DMS 273 (cell line): Measurements from ENCODE around the gene GALNT6.
"Not testable (repeated sequence)": the region's sequence is repeated elsewhere in the genome, so short reads cannot be mapped to it uniquely, and the experiment has no call there.

Experiments
- DNase-seq: peaks from one replicate; lab custom pipeline; 2025; ENCODE audit not compliant: unreplicated experiment; lab: John Stamatoyannopoulos, UW

Gene GALNT6

DNA sequence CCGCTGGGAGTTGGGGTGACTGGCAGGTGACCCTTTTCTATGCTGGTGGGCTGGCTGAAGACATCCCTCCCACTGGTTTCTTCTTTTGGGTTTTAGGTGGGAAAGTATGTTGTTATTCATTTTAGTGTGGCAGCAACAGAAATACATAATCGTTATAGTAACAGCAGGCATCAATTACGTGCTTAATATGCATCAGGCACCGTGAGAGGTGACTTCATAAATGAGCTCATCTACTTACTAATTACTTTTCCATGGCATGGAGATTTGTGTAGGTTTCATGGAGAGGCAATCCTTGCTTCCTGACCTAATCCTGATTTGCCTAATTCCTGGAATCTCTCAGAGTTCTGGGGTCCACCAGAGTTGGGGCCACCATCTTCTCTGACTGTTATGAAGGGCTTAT is 31.4 kb downstream of the GALNT6 start:
- DNase-seq: no peak

DNA sequence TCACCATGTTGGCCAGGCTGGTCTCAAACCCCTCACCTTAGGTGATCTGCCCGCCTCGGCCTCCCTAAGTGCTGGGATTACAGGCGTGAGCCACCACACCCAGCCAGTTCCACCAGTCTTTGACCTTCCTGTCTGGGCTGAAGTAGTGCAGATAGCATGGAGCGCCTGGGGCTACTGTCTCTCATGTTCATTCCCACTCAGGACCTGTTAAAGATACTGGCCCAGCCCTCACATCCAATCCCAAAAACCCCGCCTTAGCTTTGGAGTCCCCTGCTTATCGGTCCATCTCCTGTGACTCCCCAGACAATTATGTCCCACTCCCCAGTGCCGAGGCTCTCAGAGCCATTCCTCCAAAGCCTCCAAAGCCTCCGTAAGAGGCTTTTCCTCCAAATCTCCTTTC is 32.7 kb downstream of the GALNT6 start:
- no peak for DNase-seq

DNA sequence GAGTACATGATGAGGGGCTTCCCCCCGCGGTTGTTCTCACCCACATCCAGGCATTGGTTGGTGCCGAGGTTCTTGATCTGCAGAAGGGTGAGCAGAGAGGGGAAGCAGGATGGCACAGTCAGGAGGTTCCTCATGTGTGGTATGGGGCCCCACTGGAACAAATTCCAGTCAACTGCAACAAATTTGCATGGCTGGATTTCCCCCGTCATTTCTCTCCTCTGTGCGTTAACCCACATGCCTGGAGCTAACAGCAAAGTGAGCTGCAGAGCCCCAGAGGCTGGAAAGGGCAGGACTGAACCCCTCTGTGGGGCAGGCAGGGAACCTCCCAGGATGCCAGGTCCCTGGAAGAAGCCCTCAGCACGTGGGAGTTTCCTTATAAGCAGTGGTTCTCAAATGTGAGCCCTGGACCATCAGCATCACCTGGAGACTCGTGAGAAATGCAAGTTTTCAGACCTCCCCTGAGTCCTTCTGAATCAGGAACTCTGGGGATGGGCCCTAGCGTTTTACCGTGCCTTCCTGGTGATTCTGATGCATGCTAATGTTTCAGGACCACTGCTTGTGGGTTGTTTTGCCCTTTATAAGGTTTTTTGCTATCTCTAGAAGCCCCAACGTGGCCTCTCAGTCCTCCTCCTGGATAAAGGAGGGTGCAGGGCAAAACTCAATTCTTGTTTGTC is 33.7 kb downstream of the GALNT6 start:
- no peak for DNase-seq

DNA sequence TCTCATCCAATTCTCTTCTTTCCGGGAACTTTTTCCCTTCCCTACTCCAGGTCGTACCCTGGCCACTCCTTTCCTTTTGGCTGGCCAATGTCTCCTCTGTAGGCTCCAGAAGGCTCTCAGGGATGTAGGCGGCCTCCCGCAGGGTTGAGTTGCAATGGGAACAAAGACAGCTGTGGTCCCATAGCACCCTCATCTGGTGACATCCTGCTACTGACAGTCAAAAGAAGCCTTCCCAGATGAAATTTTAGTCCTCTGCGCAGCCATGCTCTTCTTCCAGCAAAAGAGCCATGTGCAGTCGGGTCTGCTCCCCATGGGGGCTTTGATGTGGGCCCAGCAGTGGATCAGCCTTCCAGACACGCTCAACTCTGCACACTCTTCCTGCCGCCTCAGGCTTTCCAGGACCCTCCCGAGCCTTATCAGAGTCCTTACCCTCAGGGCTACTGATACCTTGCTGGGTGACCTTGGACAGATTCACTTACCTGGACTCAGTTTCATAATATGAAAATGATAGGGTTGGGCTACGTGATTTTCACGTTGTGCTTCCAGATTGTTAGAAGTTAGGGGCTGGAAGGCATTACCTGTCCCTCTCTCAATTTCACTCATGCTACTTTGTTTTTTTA is 39.2 kb downstream of the GALNT6 start:
- DNase-seq: peak; percentile 60

DNA sequence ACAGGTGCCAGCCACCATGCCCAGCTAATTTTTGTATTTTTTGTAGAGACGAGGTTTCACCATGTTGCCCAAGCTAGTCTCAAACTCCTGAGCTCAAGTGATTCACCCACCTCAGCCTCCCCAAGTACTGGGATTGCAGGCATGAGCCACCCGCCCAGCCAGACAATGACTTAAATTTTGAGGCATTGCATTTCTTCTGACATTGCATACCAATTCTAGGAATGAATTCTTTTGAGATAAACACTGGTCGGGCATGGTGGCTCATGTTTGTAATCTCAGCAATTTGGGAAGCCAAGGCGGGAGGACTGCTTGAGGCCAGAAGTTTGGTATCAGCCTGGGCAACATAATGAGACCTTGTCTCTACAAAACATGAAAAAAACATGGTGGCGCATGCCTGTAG is 42.2 kb downstream of the GALNT6 start:
- DNase-seq: no peak

DNA sequence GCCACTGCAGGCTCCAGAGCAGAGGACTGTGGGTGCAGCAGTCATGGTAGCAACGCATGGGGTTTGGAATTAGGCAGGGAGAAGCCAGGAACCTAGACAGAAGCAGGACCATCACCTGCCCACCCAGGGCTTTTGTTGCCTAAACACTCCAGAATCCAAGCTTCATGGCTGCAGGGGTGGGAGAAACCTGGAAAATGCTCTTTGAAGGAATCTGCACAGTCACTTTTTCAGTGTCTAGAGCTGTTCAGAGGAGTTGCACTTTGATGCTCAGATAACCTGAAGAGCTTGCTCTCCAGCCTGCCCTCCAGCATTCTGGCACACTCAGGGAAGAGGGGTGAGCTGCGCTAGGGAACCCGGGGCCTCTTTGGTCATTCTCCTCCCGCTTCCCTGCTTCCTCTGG is 43.1 kb downstream of the GALNT6 start:
- no peak for DNase-seq

DNA sequence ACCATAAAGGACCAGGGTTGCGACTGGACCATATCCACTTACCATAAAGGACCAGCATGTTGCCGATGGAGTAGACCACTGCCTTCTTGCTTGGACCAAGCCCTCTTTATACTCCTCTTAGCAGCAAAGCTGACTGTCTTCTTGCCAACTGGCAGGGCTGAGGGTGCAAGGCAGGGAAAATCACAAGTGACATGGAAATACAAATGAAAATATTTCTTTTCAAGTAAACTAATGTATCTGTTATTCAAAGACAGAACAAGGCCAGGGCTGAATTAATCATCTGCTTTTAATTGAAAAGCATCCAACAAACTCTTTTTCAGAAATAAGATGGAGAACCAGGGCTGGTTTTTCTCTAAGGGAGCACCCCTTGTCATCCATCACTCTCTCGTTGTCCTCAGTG is 44.6 kb downstream of the GALNT6 start, which contains the start of gene CELA1:
Gene CELA1 (minus strand): TSS at position 99 of the 400 bp plus-strand sequence. CDS start 41 bp downstream, at position 58.
- DNase-seq: no peak

DNA sequence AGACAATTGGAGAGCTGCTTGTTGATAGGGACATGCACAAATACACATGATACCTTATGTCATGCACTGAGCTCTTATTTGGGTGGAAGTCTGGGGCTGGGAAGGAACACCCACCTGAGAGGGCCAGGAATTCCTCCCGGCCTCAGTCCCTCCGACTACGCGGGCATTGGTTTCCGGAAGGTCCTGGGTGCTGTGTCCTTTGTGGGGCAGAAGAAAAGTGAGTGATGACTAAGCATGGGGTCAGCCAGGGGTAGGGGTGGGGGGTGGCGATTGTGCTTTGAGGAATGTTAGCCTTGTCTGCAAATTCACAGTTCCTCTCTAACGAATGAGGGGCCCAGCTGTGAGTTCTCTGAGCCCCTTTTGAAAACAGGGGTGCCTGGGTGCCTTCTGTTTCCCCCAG is 45.5 kb downstream of the GALNT6 start:
- DNase-seq: no peak

DNA sequence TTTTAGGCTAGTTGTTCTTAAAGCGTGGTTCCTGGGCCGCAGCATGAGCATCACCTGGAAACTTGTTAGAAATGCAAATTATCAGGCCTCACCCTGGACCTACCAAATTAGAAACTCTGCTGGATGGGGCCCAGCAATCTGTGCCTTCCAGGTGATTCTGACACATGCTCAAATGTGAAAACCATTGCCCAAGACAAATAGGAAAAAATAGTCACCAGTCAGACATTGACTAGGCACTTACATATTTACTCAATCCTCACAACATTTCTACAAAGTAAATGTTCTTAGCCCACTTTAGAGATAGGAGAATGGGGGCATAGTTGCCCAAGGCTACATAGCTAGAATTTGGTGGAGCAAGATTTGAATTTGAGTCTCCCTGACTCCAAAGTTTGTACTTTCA is 48.0 kb downstream of the GALNT6 start:
- DNase-seq: no peak

DNA sequence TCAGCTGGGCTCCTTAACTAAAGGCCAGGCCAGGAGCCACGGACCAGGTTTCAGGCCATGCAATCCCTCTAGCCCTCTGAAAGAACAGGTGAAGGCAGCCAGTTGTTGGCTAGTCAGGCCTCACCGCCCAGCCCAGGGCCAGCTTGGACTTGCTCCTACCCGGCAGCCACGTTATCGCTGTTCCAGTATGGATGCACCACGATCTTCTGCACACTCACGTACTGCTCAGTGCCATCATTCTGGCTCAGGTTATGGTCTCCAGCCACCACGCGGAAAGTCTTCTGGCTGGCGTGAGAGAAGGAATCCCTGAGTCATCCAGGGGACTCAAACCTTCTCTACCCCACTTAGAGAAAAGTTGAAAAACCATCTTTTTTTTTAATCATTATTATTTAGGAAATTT is 48.8 kb downstream of the GALNT6 start:
- DNase-seq: no peak

DNA sequence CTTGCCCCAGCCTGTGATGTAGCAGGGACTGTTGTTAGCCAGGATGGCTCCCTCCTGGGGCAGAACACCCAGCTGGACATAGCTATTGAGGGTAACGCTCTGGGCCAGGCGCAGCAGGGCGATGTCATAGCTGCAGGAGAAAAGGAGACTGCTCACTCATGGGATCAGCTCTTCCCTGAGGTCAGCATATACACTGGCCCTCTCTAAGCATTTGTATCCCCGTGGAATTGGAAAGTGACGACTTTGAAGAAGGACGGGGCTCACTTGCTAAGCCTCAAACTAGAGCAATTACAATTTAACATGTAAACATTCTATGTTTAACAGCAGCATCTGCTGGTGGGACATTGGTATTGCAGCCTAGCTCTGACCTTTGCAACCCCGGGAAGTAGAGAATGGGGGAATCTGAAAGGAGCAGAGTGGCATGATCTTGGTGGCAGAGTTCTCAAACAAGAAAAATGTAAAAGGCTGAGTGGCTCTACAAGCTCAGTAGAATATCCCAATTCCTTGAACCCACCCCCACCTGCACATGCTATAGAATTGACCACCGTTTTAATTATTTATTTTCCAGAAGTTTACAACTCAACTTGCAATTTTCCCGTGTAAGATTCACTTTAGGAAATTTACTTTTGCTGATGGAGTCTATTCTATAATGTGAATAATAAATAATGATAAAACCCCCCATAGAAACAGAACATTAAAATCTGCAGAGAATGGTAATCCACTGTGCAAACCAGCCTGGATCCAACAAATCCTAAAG is 49.8 kb downstream of the GALNT6 start:
- peak; percentile 80 for DNase-seq

DNA sequence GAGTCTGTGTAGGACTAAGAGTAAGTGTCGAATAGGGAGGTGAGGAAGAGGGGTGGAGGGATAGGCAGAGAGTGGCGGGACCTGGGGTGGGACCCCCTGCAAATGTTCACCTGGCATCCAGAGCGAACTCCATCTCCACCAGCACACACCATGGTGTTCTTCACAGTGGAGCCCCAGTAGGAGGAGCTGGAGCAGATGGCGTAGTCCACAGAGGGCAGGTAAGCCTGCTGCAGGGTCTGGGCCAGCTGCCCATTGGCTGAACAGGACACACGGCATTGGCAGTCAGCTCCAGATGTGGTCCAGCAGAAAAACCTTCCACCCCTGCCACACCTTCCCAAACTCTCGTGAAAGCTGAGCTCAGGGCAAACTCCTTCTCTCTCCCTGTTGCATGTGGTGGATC is 51.5 kb downstream of the GALNT6 start:
- DNase-seq: no peak

DNA sequence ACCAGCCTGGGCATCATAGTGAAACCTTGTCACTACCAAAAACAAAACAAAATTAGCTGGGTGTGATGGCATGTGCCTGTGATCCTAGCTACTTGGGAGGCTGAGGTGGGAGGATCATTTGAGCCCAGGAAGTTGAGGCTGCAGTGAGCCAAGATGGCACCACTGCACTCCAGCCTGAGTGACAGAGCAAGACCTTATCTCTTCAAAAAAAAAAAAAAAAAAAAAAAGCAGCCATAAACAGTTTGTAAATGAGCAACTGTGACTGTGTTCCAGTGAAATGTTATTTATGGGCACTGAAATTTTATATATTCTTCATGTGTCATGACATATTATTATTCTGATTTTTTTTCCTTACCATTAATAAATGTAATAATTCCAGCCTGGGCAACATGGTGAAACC is 53.9 kb downstream of the GALNT6 start:
- not testable (repeated sequence) for DNase-seq

DNA sequence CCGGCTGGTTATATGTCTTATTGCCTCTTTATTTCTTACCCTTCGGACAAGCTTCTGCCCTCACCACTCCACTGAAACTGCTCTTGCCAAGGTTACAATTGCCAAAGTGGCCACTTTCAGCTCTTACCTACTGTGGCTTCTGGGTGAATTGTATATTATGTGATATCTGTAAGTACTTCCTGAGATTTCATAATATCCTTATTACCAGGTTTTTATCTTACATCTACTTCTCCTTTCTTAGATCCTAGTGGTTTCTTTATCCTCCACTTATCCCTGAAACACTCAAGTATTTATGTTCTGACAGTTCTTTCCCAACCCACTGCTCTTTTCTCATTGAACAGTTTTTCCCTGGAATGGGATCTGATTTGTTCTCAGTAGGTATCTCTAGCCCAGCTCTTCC is 55.3 kb downstream of the GALNT6 start:
- no peak for DNase-seq

DNA sequence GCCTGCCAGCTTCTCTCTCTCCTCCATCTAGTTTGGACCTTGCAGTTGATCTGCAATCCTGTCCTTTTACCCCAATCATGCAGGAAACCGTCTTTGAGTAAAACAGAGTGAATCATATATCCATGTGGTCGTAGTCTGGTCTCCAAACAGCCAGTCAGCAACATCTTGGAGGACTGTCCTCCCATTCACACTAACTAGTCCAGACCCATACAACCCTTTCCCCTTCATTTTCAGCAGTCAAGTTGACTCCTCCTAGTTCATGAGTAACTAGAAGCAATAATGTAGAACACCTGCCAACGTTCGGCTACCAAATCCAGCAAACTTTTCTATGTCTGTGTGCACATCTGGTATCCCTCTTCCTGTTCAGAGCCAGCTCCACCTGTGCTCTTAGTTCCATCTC is 56.4 kb downstream of the GALNT6 start:
- DNase-seq: no peak

DNA sequence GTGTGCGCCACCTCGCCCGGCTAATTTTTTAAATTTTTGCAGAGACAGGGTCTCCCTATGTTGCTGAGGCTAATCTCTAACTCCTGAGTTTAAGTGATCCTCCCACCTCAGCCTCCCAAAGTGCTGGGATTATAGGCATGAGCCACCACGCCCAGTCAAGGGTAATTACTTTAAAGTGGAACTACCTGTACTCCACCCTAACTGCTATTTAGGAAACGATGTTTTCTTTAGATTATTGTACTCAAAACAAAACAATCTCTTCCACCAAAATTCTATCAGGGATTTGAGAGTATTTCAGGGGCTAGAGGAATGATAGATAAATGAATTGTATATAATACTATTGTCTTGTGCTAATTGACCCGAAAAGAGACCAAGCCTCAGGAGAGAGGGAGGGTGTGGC is 57.7 kb downstream of the GALNT6 start:
- no peak for DNase-seq

DNA sequence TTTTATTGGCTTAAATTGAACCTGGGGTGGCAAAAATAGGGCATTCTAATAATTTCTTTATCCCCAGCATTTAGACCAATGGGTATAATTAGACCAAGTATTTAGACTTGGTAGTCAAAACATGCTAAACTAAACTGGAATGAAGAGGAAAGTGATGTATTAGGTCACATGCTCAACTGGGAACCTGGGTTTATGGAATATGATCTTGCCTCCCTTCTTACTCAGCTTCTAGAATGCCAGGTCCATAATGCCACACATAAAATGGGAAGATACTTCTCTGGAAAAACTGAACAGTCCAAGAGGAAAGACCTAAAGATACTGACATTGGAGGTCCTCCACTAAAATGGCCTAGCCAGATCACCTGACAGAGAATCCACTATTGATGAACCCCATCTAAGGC is 61.0 kb downstream of the GALNT6 start:
- DNase-seq: no peak

DNA sequence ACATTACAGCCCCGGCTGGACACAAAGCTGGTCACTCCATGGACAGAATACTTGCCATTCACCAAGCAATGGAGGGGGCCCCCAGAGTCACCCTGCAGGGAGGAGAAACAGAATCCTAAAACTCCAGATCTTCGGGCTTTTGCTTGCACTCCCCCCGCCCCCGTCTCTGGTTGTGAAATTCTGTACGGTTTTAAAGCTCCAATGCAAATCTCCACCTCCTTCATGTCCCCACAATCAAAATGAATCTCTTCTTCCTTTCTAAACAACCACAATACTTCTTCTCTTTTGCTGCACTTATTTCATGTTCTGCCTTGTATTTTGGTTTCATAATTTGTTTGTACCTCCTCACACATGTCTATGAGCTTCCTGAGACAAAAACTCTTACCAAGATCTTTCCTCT is 61.5 kb downstream of the GALNT6 start:
- no peak for DNase-seq

DNA sequence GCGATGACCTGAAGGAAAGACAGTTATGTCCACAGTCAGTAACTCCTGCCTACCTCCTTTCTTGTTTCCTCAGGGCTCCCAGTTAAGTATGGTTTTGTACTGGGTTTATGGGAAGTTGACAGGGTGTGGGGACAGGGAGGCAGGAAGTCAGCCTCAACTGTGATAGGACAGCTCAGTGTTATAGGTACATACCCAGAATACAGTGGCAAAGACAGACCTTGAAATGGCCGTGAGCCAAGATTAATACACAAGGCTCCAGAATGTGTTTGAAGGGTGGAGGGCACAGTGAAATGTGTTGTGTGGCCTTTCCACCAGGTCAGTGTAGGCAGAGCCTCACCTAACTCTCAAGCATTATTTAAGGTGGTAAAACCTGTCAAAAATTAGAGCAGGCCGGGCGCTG is 62.6 kb downstream of the GALNT6 start:
- no peak for DNase-seq

DNA sequence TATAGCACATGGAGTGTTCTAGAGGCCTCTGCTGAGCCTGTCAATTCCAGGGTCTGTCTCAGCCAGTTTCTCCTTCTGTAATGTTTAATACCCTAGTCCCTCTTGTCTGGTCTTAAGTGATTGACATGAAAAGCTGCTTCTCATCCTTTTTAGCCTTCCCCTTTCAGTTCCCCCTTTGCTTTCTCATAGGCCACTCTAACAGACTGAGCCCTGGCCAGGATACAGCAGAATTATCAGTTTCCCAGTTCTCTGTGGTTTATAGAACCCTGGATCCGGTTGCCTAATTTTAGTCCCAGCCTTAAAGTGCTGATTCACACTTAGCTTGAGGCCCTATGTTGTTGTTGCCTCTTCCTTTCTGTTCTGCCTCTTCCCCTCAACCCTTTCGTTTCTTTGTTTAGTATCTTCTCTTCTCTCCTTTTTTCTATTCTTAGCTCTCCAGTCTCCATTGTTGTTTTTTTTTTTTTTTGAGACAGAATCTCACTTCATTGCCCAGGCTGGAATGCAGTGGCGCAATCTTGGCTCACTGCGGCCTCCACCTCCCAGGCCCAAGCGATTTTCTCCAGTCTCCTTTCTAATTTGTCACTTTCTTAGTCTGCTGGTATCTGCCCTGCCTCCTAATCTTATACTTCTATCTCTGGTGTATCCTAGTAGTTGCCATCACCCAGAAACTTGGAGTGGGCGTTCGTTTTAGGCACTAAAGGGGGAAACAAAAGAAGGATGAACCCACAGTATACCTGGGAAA is 64.3 kb downstream of the GALNT6 start:
- no peak for DNase-seq

DNA sequence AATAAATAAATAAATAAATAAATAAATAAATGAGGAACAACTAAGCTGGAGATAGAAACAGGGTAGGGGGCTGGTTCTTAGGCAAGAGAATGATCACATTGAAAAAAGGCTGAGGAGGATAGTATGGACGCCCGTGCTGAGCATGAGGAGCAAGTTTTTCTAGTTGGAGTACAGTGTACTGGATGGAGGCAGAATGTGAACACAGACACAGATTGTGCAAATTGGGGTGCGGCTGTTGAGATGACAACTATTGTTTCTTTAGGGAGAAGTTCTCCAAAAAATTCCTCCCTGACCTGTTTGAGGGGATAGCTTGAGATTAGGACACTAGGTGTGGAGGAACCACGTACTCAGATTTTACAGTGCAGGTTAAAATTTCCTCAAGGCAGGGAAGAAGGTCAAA is 66.3 kb downstream of the GALNT6 start:
- no peak for DNase-seq
